GM23248 (cell line): ENCODE results near the gene FAT4.

Experiments
- EZH2 ChIP-seq: fragments of 200-600 bp; sonication (generic); IDR thresholded peaks from 2 replicates; pipeline ENCODE4 v1.6.1; 2018; ENCODE audit warnings: antibody characterized with exemption, mild to moderate bottlenecking; ENCODE audit not compliant: insufficient read depth, poor library complexity, severe bottlenecking
- EZH2phosphoT487 ChIP-seq: fragments of 200-600 bp; sonication (generic); IDR thresholded peaks from 2 replicates; pipeline ENCODE4 v1.6.1; 2018; ENCODE audit warnings: antibody characterized with exemption, moderate library complexity, mild to moderate bottlenecking, low read depth; ENCODE audit not compliant: insufficient read depth

- TF ChIP-seq EZH2phosphoT487: no peak
- no peak for TF ChIP-seq EZH2
Measured at GRCh38 chr4:125306533-125306932, 8.2 kb upstream of the FAT4 start.
